WI38 (cell line): Measurements from ENCODE around the gene ACTRT2.

Experiments used
- H3K4me3 ChIP-seq: 2 replicates; pipeline ENCODE4 v1.5.1; 2011; ENCODE audit warnings: low read depth, mild to moderate bottlenecking, control low read depth, low read length
- CTCF ChIP-seq: IDR thresholded peaks from 2 replicates; pipeline ENCODE4 v1.5.1; 2012; ENCODE audit warnings: low read depth, mild to moderate bottlenecking, control low read depth, low read length

ACTRT2 gene

GRCh38 chr1:3069491-3070308 is 48.4 kb downstream of the ACTRT2 start:
- H3K4me3 ChIP-seq, result peak overlapping the region; percentile 57
- TF ChIP-seq CTCF, result no peak

GRCh38 chr1:3070309-3070643 is 49.0 kb downstream of the ACTRT2 start:
- H3K4me3 ChIP-seq, result peak overlapping the region; percentile 57; the same call in 1 of the 2 replicates
- no peak for TF ChIP-seq CTCF

GRCh38 chr1:3070644-3071564 is 49.6 kb downstream of the ACTRT2 start:
- TF ChIP-seq CTCF, result no peak
- no peak overlapping the region for H3K4me3 ChIP-seq

GRCh38 chr1:3071565-3072390 is 50.5 kb downstream of the ACTRT2 start:
- no peak for TF ChIP-seq CTCF
- no peak overlapping the region for H3K4me3 ChIP-seq
